ENCODE data around the gene AHR.

AHR gene

DNA sequence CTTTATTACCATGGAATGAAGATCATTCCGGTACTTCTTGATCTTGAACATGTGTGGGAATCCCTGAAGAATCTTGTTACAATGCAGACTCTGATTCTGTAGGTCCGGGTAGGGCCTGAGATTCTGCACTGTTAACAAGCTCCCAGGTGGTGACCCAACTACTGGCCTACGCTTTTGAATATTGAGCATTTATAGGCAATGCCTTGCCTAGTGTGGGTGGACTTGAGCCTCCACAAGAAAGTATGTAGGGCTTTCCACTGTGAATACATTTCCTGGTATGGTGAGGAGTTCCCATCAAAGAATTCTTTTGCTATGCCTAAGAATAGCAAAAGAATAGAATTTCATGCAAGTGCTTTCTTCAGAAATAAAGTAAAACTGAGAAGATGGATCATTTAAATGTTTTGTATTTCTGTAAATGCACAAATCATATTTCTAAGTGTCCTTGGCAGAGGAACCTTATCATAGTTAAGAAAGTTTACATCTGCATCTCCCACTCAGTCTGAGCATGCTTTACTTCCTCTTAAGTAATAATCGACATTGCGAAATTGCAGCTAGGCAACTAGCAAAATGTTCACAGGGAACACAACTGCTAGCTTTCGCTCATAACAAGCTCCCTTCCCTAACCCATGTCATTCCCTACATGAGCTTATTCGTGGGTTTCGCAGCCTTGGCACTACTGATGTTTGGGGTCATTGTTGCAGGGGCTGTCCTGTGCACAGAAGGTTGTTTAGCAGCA is 71.4 kb downstream of the AHR start:
- DNase-seq (ENCODE audit: low read depth): peak; percentile 96
- TF ChIP-seq, protein P1, sequence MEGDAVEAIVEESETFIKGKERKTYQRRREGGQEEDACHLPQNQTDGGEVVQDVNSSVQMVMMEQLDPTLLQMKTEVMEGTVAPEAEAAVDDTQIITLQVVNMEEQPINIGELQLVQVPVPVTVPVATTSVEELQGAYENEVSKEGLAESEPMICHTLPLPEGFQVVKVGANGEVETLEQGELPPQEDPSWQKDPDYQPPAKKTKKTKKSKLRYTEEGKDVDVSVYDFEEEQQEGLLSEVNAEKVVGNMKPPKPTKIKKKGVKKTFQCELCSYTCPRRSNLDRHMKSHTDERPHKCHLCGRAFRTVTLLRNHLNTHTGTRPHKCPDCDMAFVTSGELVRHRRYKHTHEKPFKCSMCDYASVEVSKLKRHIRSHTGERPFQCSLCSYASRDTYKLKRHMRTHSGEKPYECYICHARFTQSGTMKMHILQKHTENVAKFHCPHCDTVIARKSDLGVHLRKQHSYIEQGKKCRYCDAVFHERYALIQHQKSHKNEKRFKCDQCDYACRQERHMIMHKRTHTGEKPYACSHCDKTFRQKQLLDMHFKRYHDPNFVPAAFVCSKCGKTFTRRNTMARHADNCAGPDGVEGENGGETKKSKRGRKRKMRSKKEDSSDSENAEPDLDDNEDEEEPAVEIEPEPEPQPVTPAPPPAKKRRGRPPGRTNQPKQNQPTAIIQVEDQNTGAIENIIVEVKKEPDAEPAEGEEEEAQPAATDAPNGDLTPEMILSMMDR (conservative IDR thresholded peaks at IDR 0.05; ENCODE audit: control insufficient read depth, insufficient read depth, low read depth, low read length): no peak
- no peak overlapping the region for H3K4me3 ChIP-seq (ENCODE audit: control insufficient read depth, low read depth, low read length)

DNA sequence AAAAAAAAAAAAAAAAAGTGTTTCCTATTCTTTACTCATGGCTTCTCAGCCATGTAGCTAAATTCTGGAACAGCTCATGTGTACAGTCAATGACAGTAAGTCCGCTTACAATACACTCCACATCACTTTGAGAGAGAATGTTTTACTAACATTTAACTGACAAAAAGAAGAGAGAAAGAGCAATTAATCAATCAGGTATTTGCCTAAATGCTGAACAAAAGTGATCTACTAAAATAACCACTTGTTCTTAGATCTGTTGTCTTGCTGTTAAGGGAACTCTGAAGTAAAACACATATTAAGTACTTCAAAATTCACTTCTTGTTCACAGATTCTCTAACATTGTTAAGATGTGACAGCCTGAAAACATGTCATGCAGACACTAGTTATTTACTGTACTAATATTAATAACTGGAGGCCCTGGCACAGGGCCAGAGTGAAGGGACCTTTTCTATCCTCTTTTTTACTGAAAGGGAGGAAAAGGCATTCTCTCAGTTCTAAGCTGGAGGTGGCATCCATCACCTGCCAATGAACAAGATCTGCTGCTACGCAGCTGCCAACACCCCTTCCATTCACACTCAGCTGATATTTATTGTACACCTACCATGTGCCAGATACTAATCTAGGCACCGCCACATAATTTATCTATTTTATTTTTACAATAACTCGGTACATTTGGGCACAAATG is 72.6 kb downstream of the AHR start:
- TF ChIP-seq, protein P1 (conservative IDR thresholded peaks at IDR 0.05; ENCODE audit: control insufficient read depth, insufficient read depth, low read depth, low read length): no peak
- H3K4me3 ChIP-seq (ENCODE audit: control insufficient read depth, low read depth, low read length): no peak overlapping the region
- DNase-seq (ENCODE audit: low read depth): peak; percentile 21

DNA sequence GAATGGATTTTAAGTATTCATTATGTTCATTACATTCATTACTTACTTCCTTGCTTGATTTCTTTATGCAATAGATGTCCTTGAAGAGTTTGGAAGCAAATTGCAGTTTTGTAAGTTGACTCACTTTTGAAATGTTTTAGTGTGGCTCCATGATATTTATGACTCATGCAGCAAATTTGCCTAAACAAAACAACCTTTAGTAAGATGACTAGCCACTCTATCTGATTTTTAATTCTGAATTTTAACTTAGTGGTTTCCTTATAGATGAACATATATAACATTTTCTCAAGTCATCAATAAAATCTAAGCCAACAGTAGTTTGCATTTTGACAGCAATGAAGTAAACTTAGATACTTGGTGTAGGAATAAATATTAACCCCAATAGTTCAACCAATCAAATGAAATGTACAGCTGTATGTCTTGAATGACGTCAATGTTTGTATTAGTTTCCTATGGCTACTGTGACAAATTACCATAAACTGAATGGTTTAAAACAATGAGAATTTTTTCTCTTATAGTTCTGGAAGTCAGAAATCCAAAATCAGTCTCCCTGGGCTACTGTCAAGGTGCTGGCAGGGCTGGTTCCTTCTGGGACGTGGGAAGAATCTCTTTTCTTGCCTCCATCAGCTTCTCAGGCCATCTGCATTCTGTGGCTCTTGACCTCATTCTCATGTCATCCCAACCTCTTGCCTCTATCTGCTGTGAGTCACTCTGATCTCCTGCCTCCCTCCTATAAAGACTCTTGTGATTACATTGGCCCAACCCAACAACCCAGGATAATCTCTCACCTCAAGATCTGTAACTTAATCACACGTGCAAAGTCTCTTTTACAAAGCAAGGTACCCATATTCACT is 73.4 kb downstream of the AHR start:
- DNase-seq (ENCODE audit: low read depth): peak; percentile 98
- no peak overlapping the region for H3K4me3 ChIP-seq (ENCODE audit: control insufficient read depth, low read depth, low read length)
- TF ChIP-seq, protein P1 (conservative IDR thresholded peaks at IDR 0.05; ENCODE audit: control insufficient read depth, insufficient read depth, low read depth, low read length): no peak

DNA sequence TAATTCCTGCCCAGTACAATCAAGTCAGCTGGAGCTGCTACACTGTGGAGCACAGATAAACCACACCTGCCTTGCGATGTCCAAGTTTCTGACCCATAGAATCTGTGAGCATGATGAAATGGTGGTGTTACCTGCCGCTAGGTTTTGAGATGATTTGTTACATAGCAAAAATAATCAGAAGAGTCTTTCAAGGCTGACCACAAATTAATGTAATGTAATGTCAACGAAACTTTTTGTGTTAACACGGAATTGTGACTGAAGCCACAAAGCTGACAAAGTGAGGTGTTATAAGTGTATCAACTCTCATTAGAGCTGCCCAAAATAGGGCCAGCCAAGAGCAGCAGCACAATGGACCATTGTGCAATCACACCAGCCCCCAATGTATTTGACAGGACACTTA is 75.7 kb downstream of the AHR start:
- no peak overlapping the region for H3K4me3 ChIP-seq (ENCODE audit: control insufficient read depth, low read depth, low read length)
- DNase-seq (ENCODE audit: low read depth): no peak
- TF ChIP-seq, protein P1 (conservative IDR thresholded peaks at IDR 0.05; ENCODE audit: control insufficient read depth, insufficient read depth, low read depth, low read length): no peak

DNA sequence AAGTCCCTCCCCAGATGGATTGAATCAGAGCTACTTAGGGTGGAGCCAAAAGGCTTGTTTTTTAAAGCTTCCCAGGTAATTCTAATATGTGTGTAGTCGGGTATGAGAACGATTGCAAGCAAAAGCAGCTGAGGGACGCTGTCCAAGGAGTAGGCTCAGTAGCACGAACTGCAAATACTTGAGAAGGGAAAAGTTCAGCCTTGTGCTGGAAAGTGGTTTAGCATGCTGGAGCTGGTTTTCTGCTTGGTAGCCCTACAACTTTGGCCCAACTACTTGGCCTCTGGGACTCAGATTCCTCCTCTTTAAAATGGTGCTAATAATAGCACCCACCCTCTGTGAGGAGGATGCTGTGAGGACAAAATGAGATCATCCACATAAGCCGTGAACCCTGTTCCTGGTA is 76.2 kb downstream of the AHR start:
- TF ChIP-seq, protein P1 (conservative IDR thresholded peaks at IDR 0.05; ENCODE audit: control insufficient read depth, insufficient read depth, low read depth, low read length): no peak
- H3K4me3 ChIP-seq (ENCODE audit: control insufficient read depth, low read depth, low read length): no peak overlapping the region
- peak; percentile 42 for DNase-seq (ENCODE audit: low read depth)

DNA sequence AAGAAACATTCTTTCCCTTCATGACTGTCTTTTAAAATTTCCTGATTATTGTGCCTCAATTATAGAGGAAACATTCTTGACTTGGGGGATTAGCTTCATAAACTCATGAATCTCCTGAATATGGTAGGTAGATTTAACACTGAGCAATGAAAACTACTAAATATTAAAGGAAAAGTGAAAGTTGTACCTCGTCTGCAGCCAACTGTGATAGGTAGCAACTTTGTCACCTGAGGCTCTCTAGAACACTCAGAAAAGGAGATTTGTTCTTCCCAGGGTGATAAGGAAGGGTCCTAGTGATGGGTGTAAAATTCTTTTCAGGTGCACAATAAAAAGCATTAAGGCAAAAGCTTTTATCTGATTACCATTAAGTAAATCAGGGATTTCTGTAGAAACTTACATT is 78.1 kb downstream of the AHR start:
- no peak for DNase-seq (ENCODE audit: low read depth)
- TF ChIP-seq, protein P1 (conservative IDR thresholded peaks at IDR 0.05; ENCODE audit: control insufficient read depth, insufficient read depth, low read depth, low read length): no peak
- no peak overlapping the region for H3K4me3 ChIP-seq (ENCODE audit: control insufficient read depth, low read depth, low read length)
